Nephron (organoid): ENCODE results near the gene B4GALT1.

Source experiments
- H3K27ac Mint-ChIP-seq, 3 experiments: 2 replicates each; pipeline ENCODE4 v1.8.0; 2020; ENCODE audit warnings: mixed read lengths in 3 of 3, mild to moderate bottlenecking in 2 of 3, moderate library complexity in 1 of 3
- H3K27me3 Mint-ChIP-seq: 2 replicates; pipeline ENCODE4 v1.8.0; 2021; ENCODE audit warnings: low read depth, mild to moderate bottlenecking, moderate library complexity, mixed read lengths
- H3K36me3 Mint-ChIP-seq: 2 replicates; pipeline ENCODE4 v1.8.0; 2020; ENCODE audit warnings: low read depth, mixed read lengths
- H3K4me1 Mint-ChIP-seq: 2 replicates; pipeline ENCODE4 v1.8.0; 2020; ENCODE audit warnings: mixed read lengths
- H3K4me3 Mint-ChIP-seq, 3 experiments: 2 replicates each; pipeline ENCODE4 v1.8.0; 2020; ENCODE audit warnings: mild to moderate bottlenecking in 3 of 3, mixed read lengths in 3 of 3, moderate library complexity in 2 of 3
- H3K9me3 Mint-ChIP-seq: 2 replicates; pipeline ENCODE4 v1.8.0; 2020; ENCODE audit warnings: mixed read lengths
- CTCF ChIP-seq, 3 experiments: fragments of 200-600 bp; sonication (generic); IDR thresholded peaks; one replicate each; pipeline ENCODE4 v1.5.0; 2021; ENCODE audit warnings: antibody characterized with exemption in 3 of 3; ENCODE audit not compliant: unreplicated experiment in 3 of 3

Gene B4GALT1

GRCh38 chr9:33116860-33117259 lies 50.3 kb downstream of the B4GALT1 start:
- no peaks in the 10 kb centered on the region for H3K9me3 Mint-ChIP-seq
- H3K27me3 Mint-ChIP-seq: no peaks in the 10 kb centered on the region
- H3K4me3 Mint-ChIP-seq: no peak overlapping the region
- peaks cover 38% of the 10 kb centered on the region for H3K36me3 Mint-ChIP-seq
- peak overlapping the region in 2 of 3 experiments; percentile 86 to 89 for H3K27ac Mint-ChIP-seq
- H3K4me1 Mint-ChIP-seq: peaks cover 12% of the 10 kb centered on the region
- TF ChIP-seq CTCF (IDR thresholded peaks at IDR 0.05; ENCODE audit: unreplicated experiment in 3 of 3): no peak

GRCh38 chr9:33114746-33115145 lies 52.4 kb downstream of the B4GALT1 start:
- no peak overlapping the region for H3K4me3 Mint-ChIP-seq
- H3K4me1 Mint-ChIP-seq: peaks cover 12% of the 10 kb centered on the region
- no peak for TF ChIP-seq CTCF (IDR thresholded peaks at IDR 0.05; ENCODE audit: unreplicated experiment in 3 of 3)
- peaks cover 29% of the 10 kb centered on the region for H3K36me3 Mint-ChIP-seq
- H3K9me3 Mint-ChIP-seq: no peaks in the 10 kb centered on the region
- H3K27ac Mint-ChIP-seq: no peak overlapping the region
- no peaks in the 10 kb centered on the region for H3K27me3 Mint-ChIP-seq

GRCh38 chr9:33113799-33114547 lies 53.2 kb downstream of the B4GALT1 start:
- no peaks in the 10 kb centered on the region for H3K27me3 Mint-ChIP-seq
- no peaks in the 10 kb centered on the region for H3K9me3 Mint-ChIP-seq
- no peak overlapping the region for H3K27ac Mint-ChIP-seq
- H3K36me3 Mint-ChIP-seq: peaks cover 25% of the 10 kb centered on the region
- H3K4me1 Mint-ChIP-seq: peaks cover 12% of the 10 kb centered on the region
- no peak overlapping the region for H3K4me3 Mint-ChIP-seq
- TF ChIP-seq CTCF (IDR thresholded peaks at IDR 0.05; ENCODE audit: unreplicated experiment in 3 of 3): no peak

GRCh38 chr9:33112094-33112493 lies 55.0 kb downstream of the B4GALT1 start:
- Mint-ChIP-seq H3K27me3 (no peaks in the 10 kb centered on the region), H3K4me1 (peaks cover 16% of the 10 kb centered on the region), H3K27ac (no peak overlapping the region), H3K36me3 (peaks cover 19% of the 10 kb centered on the region), H3K9me3 (no peaks in the 10 kb centered on the region), H3K4me3 (no peak overlapping the region)
- no peak for TF ChIP-seq CTCF (IDR thresholded peaks at IDR 0.05; ENCODE audit: unreplicated experiment in 3 of 3)

GRCh38 chr9:33111631-33112030 lies 55.5 kb downstream of the B4GALT1 start:
- H3K4me3 Mint-ChIP-seq: no peak overlapping the region
- H3K36me3 Mint-ChIP-seq: peaks cover 17% of the 10 kb centered on the region
- no peak for TF ChIP-seq CTCF (IDR thresholded peaks at IDR 0.05; ENCODE audit: unreplicated experiment in 3 of 3)
- no peak overlapping the region for H3K27ac Mint-ChIP-seq
- no peaks in the 10 kb centered on the region for H3K9me3 Mint-ChIP-seq
- peaks cover 17% of the 10 kb centered on the region for H3K4me1 Mint-ChIP-seq
- no peaks in the 10 kb centered on the region for H3K27me3 Mint-ChIP-seq

- Mint-ChIP-seq H3K27me3 (no peaks in the 10 kb centered on the region), H3K27ac (no peak overlapping the region), H3K4me3 (no peak overlapping the region), H3K9me3 (no peaks in the 10 kb centered on the region), H3K4me1 (peaks cover 27% of the 10 kb centered on the region), H3K36me3 (peaks cover 17% of the 10 kb centered on the region)
- no peak for TF ChIP-seq CTCF (IDR thresholded peaks at IDR 0.05; ENCODE audit: unreplicated experiment in 3 of 3)
Observed at GRCh38 chr9:33110686-33111085, 56.5 kb downstream of the B4GALT1 start.
